ENCODE results near the gene IGFL4.

IGFL4 gene

DNA sequence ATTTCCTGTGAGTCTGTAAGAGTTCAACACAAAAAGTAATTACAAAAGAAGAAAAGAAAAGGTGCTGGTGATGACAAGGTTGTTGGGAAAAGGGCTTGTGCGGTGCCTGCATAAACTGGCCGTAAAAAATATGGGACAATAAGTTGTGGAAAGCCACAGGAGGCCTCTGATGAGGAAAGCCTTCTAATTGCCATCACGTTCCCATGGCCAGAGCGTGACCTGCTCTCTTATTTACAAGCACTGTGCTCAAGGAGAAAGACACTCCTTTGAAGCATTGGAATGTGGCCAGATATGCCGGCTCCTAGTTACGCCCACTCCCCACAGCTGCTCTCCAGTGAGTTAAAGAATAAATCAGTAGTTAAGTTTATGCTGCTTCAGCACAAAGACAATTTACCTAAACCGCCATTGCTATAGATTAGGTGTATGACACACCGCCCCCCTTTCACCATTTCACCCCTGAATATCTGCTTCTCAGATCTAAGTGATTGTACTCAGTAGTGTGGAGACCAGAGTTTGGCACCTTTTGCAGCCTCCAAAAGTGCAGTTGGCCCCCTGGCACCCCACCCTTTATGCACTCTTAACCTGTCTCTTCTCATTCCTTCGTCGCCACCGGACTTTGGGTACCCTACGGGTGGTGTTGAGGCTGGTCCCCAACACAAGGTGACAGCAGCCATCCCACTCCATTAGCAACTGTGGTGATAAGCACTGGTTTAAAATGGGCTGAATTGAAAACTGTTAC is 9.8 kb downstream of the IGFL4 start:
- Histone ChIP-seq H3K4me1 (no peaks in the 10 kb centered on the region), H3K27me3 (peaks cover 28% of the 10 kb centered on the region), H3K36me3 (no peaks in the 10 kb centered on the region), H3K9me3 (no peaks in the 10 kb centered on the region), H3K4me3 (ENCODE audit: low read depth, low read length) (no peak overlapping the region)
- TF ChIP-seq, protein P1, sequence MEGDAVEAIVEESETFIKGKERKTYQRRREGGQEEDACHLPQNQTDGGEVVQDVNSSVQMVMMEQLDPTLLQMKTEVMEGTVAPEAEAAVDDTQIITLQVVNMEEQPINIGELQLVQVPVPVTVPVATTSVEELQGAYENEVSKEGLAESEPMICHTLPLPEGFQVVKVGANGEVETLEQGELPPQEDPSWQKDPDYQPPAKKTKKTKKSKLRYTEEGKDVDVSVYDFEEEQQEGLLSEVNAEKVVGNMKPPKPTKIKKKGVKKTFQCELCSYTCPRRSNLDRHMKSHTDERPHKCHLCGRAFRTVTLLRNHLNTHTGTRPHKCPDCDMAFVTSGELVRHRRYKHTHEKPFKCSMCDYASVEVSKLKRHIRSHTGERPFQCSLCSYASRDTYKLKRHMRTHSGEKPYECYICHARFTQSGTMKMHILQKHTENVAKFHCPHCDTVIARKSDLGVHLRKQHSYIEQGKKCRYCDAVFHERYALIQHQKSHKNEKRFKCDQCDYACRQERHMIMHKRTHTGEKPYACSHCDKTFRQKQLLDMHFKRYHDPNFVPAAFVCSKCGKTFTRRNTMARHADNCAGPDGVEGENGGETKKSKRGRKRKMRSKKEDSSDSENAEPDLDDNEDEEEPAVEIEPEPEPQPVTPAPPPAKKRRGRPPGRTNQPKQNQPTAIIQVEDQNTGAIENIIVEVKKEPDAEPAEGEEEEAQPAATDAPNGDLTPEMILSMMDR (IDR thresholded peaks at IDR 0.05; ENCODE audit: low read depth, low read length): no peak
- DNase-seq: no peak

DNA sequence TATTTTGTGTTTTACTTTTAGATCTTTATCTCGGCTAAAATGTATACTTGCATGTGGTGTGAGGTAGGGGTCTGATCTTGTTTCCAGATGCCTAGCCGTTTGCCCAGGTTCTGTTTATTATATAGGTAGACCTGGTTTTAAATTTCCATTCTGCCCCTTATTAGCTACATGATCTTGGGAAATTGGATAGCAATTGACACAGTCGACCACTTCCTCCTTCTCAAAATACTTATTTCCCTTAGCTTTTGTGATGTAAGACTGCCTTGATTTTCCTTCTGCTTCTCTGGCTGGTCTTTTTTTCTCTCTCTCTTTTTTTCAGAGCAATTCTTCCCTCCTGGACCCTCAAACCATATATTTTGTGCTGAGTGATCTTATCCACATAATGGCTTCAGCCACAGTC is 15.0 kb downstream of the IGFL4 start:
- no peaks in the 10 kb centered on the region for H3K4me1 ChIP-seq
- H3K4me3 ChIP-seq (ENCODE audit: low read depth, low read length): no peak overlapping the region
- TF ChIP-seq, protein P1 (IDR thresholded peaks at IDR 0.05; ENCODE audit: low read depth, low read length): no peak
- H3K27me3 ChIP-seq: peaks cover 10% of the 10 kb centered on the region
- H3K9me3 ChIP-seq: no peaks in the 10 kb centered on the region
- no peaks in the 10 kb centered on the region for H3K36me3 ChIP-seq
- no peak for DNase-seq

DNA sequence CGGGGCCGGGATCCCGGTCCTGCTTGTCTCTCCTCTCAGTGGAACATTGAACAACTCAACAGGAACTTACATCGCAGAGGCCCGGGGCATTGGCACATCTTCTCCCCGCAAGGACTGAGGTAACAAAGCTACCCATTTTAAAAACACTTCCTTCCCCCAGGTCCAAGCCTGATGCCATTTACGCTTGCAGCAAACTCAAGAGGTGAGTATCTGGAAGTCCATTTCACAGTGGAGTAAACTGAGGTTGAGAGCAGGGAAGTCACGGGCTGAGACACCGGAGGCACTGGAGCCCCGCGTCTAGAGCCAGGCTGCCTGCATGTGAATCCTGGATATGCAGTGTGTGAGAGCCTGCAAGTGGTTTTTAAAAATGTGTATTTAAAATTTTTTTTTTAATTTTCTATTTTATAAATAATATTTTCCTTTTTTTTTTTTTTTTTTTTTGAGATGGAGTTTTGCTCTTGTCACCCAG is 17.5 kb downstream of the IGFL4 start:
- H3K4me3 ChIP-seq (ENCODE audit: low read depth, low read length): no peak overlapping the region
- no peaks in the 10 kb centered on the region for H3K4me1 ChIP-seq
- DNase-seq: no peak
- no peaks in the 10 kb centered on the region for H3K9me3 ChIP-seq
- no peaks in the 10 kb centered on the region for H3K36me3 ChIP-seq
- TF ChIP-seq, protein P1 (IDR thresholded peaks at IDR 0.05; ENCODE audit: low read depth, low read length): no peak
- H3K27me3 ChIP-seq: peaks cover 10% of the 10 kb centered on the region

DNA sequence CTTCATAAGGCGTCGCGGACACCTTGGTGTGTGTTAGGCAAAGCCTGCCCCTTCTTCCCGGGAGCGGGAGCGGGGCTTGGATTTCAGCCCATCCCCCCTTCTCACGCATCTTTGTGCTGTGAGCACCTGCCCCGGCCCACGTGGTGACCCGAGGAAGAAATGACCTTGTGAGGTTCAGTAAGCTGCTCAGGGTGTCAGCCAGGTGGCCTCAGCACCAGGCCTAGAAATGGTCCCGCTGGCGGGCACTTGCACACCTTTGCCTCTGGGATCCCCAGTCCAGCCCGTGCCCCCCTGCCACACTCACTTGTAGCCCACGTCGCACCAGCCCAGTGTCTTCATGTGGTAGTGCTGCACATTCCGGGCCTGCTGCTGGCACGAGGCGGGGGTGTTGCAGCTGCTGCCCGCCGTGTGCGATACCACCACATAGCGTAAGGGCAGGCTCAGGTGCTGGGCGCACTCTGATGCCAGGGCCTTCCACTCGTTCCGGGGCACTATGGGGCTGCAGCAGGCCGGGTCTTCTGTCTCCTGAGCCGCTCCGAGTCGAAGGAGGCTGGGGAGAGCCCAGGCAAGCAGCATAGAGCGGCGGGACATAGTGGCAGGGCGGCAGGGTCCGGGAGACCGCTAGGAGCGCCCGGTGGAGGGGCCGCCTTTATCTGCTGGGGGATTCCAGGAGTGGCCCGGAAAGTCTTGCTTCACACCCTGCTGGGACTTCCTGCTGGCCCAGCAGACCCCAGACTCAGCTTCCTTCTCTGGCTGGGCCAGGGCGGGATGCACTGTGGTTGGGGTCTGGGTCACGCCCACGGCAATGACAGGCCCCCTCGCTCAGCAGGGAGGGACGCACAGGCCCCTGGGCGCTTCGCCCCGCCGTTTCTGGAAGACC is 18.1 kb downstream of the IGFL4 start, which contains the start of gene PGLYRP1:
TSS of gene PGLYRP1 (minus strand) at position 623 of the 880 bp plus-strand sequence. CDS start at position 591, 32 bp downstream.
- no peaks in the 10 kb centered on the region for H3K36me3 ChIP-seq
- DNase-seq: no peak
- no peaks in the 10 kb centered on the region for H3K9me3 ChIP-seq
- no peaks in the 10 kb centered on the region for H3K4me1 ChIP-seq
- H3K27me3 ChIP-seq: peaks cover 10% of the 10 kb centered on the region
- no peak within 1 kb of the TSS for H3K4me3 ChIP-seq (ENCODE audit: low read depth, low read length)
- TF ChIP-seq, protein P1 (IDR thresholded peaks at IDR 0.05; ENCODE audit: low read depth, low read length): no peak

DNA sequence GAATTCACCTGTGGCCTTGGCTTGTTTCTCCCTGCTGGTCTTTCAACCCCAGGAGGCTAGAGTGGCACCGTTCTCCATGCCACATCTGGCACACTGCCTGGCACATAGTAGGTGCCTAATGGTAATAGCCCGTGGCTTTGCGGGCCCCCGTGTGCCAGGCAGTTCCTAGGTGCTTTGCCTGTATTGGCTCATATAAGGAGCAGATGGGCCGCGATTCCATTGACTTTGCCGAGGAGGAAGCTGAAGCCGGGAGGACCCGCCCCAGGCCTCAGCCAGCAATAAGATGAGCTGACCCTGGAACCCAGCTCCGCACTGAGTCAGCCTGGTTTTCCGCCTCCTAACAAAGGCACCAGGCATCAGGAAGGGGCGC is 18.8 kb downstream of the IGFL4 start:
- Histone ChIP-seq H3K9me3 (no peaks in the 10 kb centered on the region), H3K27me3 (peaks cover 10% of the 10 kb centered on the region), H3K36me3 (no peaks in the 10 kb centered on the region), H3K4me1 (0 out of 2 replicates have a peak, but pooled peaks cover 2% of the 10 kb centered on the region), H3K4me3 (ENCODE audit: low read depth, low read length) (no peak overlapping the region)
- TF ChIP-seq, protein P1 (IDR thresholded peaks at IDR 0.05; ENCODE audit: low read depth, low read length): no peak
- DNase-seq: no peak
